ENCODE data around the gene PDE4D. TPM values are rescaled to one million over a fixed set of nuclear protein-coding genes. Genes with fewer than 3 reads are reported as not detected.

The PDE4D gene
- total RNA-seq, 1 experiment from 2014 or later = 15.0 TPM

- no peak for DNase-seq (ENCODE audit: low spot score)
These were observed 708.8 kb downstream of the PDE4D start for GRCh38 chr5:59184769-59185168.

GRCh38 chr5:59182760-59183159 is 710.8 kb downstream of the PDE4D start:
- DNase-seq (ENCODE audit: low spot score) = no peak

GRCh38 chr5:59180515-59180914 is 713.0 kb downstream of the PDE4D start:
- DNase-seq (ENCODE audit: low spot score) = no peak

- DNase-seq (ENCODE audit: low spot score) = no peak
These were observed 713.8 kb downstream of the PDE4D start for GRCh38 chr5:59179704-59180103.

GRCh38 chr5:59178482-59178881 is 715.0 kb downstream of the PDE4D start:
- DNase-seq (ENCODE audit: low spot score) = no peak

- DNase-seq (ENCODE audit: low spot score) = no peak
These were observed 715.5 kb downstream of the PDE4D start for GRCh38 chr5:59178071-59178470.

GRCh38 chr5:59177644-59178043 is 715.9 kb downstream of the PDE4D start:
- DNase-seq (ENCODE audit: low spot score) = no peak

GRCh38 chr5:59174248-59174844 is 719.2 kb downstream of the PDE4D start:
- peak; percentile 68 for DNase-seq (ENCODE audit: low spot score)

GRCh38 chr5:59173578-59173977 is 719.9 kb downstream of the PDE4D start:
- DNase-seq (ENCODE audit: low spot score) = no peak

GRCh38 chr5:59171131-59171530 is 722.4 kb downstream of the PDE4D start:
- DNase-seq (ENCODE audit: low spot score) = no peak

GRCh38 chr5:59169768-59170150 is 723.8 kb downstream of the PDE4D start:
- DNase-seq (ENCODE audit: low spot score) = no peak

GRCh38 chr5:59169081-59169767 is 724.3 kb downstream of the PDE4D start:
- DNase-seq (ENCODE audit: low spot score) = no peak

GRCh38 chr5:59168067-59168466 is 725.5 kb downstream of the PDE4D start:
- DNase-seq (ENCODE audit: low spot score) = no peak

GRCh38 chr5:59164041-59164830 is 729.3 kb downstream of the PDE4D start:
- DNase-seq (ENCODE audit: low spot score) = no peak

- no peak for DNase-seq (ENCODE audit: low spot score)
These were observed 732.1 kb downstream of the PDE4D start for GRCh38 chr5:59161221-59162105.

GRCh38 chr5:59158637-59159391 is 734.7 kb downstream of the PDE4D start:
- DNase-seq (ENCODE audit: low spot score) = no peak

- peak; percentile 10 for DNase-seq (ENCODE audit: low spot score)
These were observed 735.4 kb downstream of the PDE4D start for GRCh38 chr5:59158165-59158564.

- DNase-seq (ENCODE audit: low spot score) = no peak
These were observed 736.5 kb downstream of the PDE4D start for GRCh38 chr5:59157068-59157467.

GRCh38 chr5:59152701-59153245 is 740.8 kb downstream of the PDE4D start:
- DNase-seq (ENCODE audit: low spot score) = no peak

GRCh38 chr5:59151162-59151889 is 742.2 kb downstream of the PDE4D start:
- DNase-seq (ENCODE audit: low spot score) = no peak
